Astrocyte of the cerebellum (primary cell): ENCODE results near the gene OR4D9.

Experiments used
- DNase-seq: peaks from one replicate; pipeline ENCODE4 v3.0.0-alpha.2; 2011; ENCODE audit warnings: low read depth
- H3K4me3 ChIP-seq: 2 replicates; pipeline ENCODE4 v1.5.1; 2011; ENCODE audit warnings: mild to moderate bottlenecking, low read depth, low read length, moderate library complexity
- CTCF ChIP-seq: IDR thresholded peaks from 2 replicates; pipeline ENCODE4 v1.5.1; 2012; ENCODE audit warnings: low read length, low read depth, moderate library complexity, mild to moderate bottlenecking; ENCODE audit errors: missing control alignments
- in situ Hi-C: cut with HindIII; loops from 2 replicates; pipeline ENCODE4 v1.10.0; 2017; ENCODE audit warnings: low sequenced_read_pairs

OR4D9 gene

GRCh38 chr11:59555601-59556114 lies 44.3 kb downstream of the OR4D9 start:
- in situ Hi-C loops = no loop called here
- peak overlapping the region; percentile 49 for H3K4me3 ChIP-seq
- DNase-seq = no peak
- no peak for TF ChIP-seq CTCF

GRCh38 chr11:59556115-59556916 lies 45.0 kb downstream of the OR4D9 start:
- no peak for TF ChIP-seq CTCF
- in situ Hi-C loops = no loop called here
- H3K4me3 ChIP-seq = peak overlapping the region; percentile 49
- DNase-seq = no peak

DNA sequence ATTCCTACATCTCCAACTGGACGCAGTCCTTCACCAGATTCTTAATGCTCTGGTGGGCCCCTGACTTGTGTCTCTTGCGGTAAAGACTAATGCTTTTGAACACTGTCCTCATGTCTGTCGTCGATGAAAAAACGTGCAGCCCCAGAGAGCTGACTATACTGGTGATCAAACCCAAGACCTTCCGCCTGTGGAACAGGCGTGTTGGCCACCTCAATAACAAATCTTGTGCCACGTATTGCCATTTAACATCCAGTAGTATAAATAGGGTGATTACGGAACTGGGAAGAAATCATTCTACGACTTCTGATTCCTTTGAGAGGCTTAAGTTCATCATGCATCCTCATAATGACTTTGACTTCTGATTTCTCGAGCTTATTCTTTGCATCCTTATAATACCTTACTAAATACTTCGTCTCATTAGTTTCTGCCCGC lies 45.6 kb downstream of the OR4D9 start:
- in situ Hi-C loops = no loop called here
- peak overlapping the region; percentile 49 for H3K4me3 ChIP-seq
- DNase-seq = no peak
- no peak for TF ChIP-seq CTCF

DNA sequence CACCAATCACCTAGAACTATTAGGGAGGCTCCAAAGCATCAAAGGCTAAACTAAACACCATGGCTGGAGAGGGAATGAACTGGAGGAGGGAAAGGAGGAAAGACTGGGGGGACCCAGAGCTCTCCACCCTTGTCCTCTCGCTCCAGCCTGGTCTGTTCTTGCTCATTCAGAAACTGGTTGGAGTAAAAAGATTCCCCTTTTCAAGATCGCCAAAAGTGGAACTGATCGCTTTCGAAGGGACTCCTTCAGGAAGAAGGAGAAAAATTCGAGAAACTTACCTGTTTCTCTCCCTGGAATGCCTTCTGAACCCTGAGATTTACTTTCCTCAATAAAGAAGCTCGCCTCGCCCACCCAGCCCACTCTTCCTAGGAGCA lies 46.9 kb downstream of the OR4D9 start:
- no peak for TF ChIP-seq CTCF
- no peak overlapping the region for H3K4me3 ChIP-seq
- in situ Hi-C loops = no loop called here
- DNase-seq = no peak

DNA sequence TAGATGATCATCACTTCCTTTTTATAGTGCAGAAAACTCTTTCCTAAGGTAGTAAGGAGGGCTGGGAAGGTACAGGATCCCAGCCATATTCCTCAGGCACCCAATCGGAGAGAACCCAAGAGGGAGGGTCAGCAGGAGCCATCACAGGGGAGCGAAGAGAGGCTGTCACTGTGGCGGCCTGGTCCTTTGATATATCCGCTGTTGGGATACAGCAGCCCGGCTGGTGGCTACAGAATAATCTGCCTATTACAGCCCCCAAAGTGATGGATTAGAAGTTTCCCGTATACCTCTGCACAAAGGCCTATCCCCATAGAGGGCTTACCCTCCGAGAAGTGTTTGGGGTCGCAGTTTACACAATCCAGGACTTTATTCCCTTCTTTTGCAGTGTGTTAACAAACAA lies 48.5 kb downstream of the OR4D9 start:
- DNase-seq = no peak
- in situ Hi-C loops = no loop called here

GRCh38 chr11:59560290-59560701 lies 49.0 kb downstream of the OR4D9 start:
- in situ Hi-C loops = no loop called here
- no peak for TF ChIP-seq CTCF
- peak overlapping the region; percentile 96 for H3K4me3 ChIP-seq
- peak; percentile 64 for DNase-seq

More for the DNA sequence above, 48.5 kb downstream of the OR4D9 start:
- peak overlapping the region; percentile 96 for H3K4me3 ChIP-seq
- no peak for TF ChIP-seq CTCF
